Measurements from ENCODE around the gene CAPZA2. TPM values are rescaled to one million over a fixed set of nuclear protein-coding genes. Genes with fewer than 3 reads are reported as not detected.

The CAPZA2 gene
- total and polyA plus RNA-seq, 9 of the 15 experiments (the other 6 are each of a cell fraction or from before 2014, with no cell fraction given), result 67.0 to 524 (median 176) TPM

GRCh38 chr7:116929021-116929420, 66.6 kb downstream of the CAPZA2 start:
- ATAC-seq (no peak), DNase-seq (ENCODE audit: extremely low read depth in 1 of 4, low spot score in 3 of 4) (no peak), FAIRE-seq (no peak)
- 19% methylated on average over 3 of the region's 3 CpGs for WGBS (ENCODE audit: insufficient coverage, low coverage, missing lambda C conversion rate)
- H3K36me3 ChIP-seq (ENCODE audit: control insufficient read depth, insufficient read depth, low read length), result no peaks in the 10 kb centered on the region; the same call in 2 of the 3 replicates
- no peak overlapping the region for H3K9ac ChIP-seq (ENCODE audit: insufficient read depth in 1 of 2, low read depth in 2 of 2, low read length in 2 of 2)
- H4K20me1 ChIP-seq (replicated peaks; ENCODE audit: control insufficient read depth, insufficient read depth, low read length), result no peaks in the 10 kb centered on the region
- H3K4me3 ChIP-seq, result no peak overlapping the region
- H3K27me3 ChIP-seq (ENCODE audit: control insufficient read depth in 2 of 2, insufficient read depth in 2 of 2, low read length in 2 of 2), result 0 out of 5 replicates have a peak, but pooled peaks cover 0 to 2% of the 10 kb centered on the region in 2 experiments
- in situ Hi-C loops (cut with MboI) (loop anchor here (5.0 kb wide), 1 partner anchor 193 kb away; no protein-coding TSS in a partner anchor), intact Hi-C loops (cut with micrococcal nuclease) (loop anchor here (2.0 to 5.0 kb wide), 2 partner anchors 52 to 102 kb away; no protein-coding TSS in a partner anchor)
- no peaks in the 10 kb centered on the region for H3K9me3 ChIP-seq (replicated peaks; ENCODE audit: control insufficient read depth, insufficient read depth, low read depth, low read length)
- peaks cover 0 to 2% of the 10 kb centered on the region in 2 experiments; a peak in 1 of 5 replicates for H3K4me1 ChIP-seq (replicated peaks in 1 of 2; ENCODE audit: control insufficient read depth in 2 of 2, insufficient read depth in 2 of 2, low read length in 2 of 2)
- no peaks in the 10 kb centered on the region for H3K79me2 ChIP-seq (ENCODE audit: control insufficient read depth, insufficient read depth, low read length)
- H3K27ac ChIP-seq (ENCODE audit: extremely low read depth, low read depth, low read length), result no peak overlapping the region
- H3K9me1 ChIP-seq (ENCODE audit: control insufficient read depth, insufficient read depth, low read length), result no peaks in the 10 kb centered on the region
- H2AFZ ChIP-seq (ENCODE audit: low read depth, low read length), result no peak overlapping the region
- no peak for TF ChIP-seq TCF7 (IDR thresholded peaks at IDR 0.05; ENCODE audit: borderline replicate concordance)
- no peak for TF ChIP-seq DIDO1 (tag; IDR thresholded peaks at IDR 0.05; ENCODE audit: low read depth)
- BruUV-seq (replicated peaks), result no TSS peak
- no peak overlapping the region for H3K4me2 ChIP-seq (ENCODE audit: insufficient read depth, low read length)
- ChIA-PET CTCF (ENCODE audit: low intra/inter-chr PET ratio) (interaction anchor here (2.1 to 3.6 kb wide), 3 partner anchors 59 to 198 kb away, joined by 7 to 63 read pairs (median 54); no protein-coding TSS in a partner anchor), POLR2A (interaction anchor here (0.6 to 1.4 kb wide), 3 partner anchors 25 to 29 kb away, joined by 4 to 6 read pairs (median 4); no protein-coding TSS in a partner anchor)

Measured in K562 (cell line).